SK-N-SH (cell line): ENCODE results near the gene COQ9.

Experiments used
- CTCF ChIP-seq: fragments of 200-600 bp; sonication (generic); IDR thresholded peaks from 2 replicates; pipeline ENCODE4 v1.6.1; 2017; ENCODE audit warnings: antibody characterized with exemption, mild to moderate bottlenecking, moderate library complexity
- EP300 ChIP-seq, 2 experiments: IDR thresholded peaks; 2 replicates each; pipeline versions ENCODE4 v1.4.0 to v1.6.1; 2012; ENCODE audit warnings: borderline replicate concordance in 1 of 2, low read depth in 1 of 2, low read length in 1 of 2
- JUND ChIP-seq: IDR thresholded peaks from 2 replicates; pipeline ENCODE4 v1.4.0; 2012
- RAD21 ChIP-seq: IDR thresholded peaks from 2 replicates; pipeline ENCODE4 v1.6.1; 2012; ENCODE audit warnings: mild to moderate bottlenecking, low read length
- SIN3A ChIP-seq: IDR thresholded peaks from 2 replicates; pipeline ENCODE4 v1.6.1; 2012; ENCODE audit warnings: low read depth, mild to moderate bottlenecking, low read length, moderate library complexity, borderline replicate concordance
- USF2 ChIP-seq: fragments of 150-350 bp; IDR thresholded peaks from 2 replicates; pipeline ENCODE4 v1.6.1; 2017; ENCODE audit warnings: antibody characterized with exemption, low read length, low read depth, borderline replicate concordance

GRCh38 chr16:57498031-57498430, 50.8 kb downstream of the COQ9 start:
- no peak for TF ChIP-seq USF2
- TF ChIP-seq EP300 (IDR thresholded peaks at IDR 0.05; ENCODE audit: borderline replicate concordance in 1 of 2, low read depth in 1 of 2, low read length in 1 of 2): no peak
- no peak for TF ChIP-seq JUND
- no peak for TF ChIP-seq SIN3A
- no peak for TF ChIP-seq RAD21
- TF ChIP-seq CTCF: no peak
